HCT116 (cell line): ENCODE data around the gene SLC5A4. TPM values are rescaled to one million over a fixed set of nuclear protein-coding genes. Genes with fewer than 3 reads are reported as not detected.

ENCODE experiments used
- ATAC-seq: fragments of 200-7000 bp; cut with Tn5 transposase; 2 replicates; pipeline ENCODE4 v1.9.1; 2020; ENCODE audit warnings: mild to moderate bottlenecking, moderate library complexity
- BruUV-seq: library from RNA; stranded (reverse); fragments of 400-500 nt; replicated peaks from 2 replicates; lab custom pipeline; 2021; lab: Mats Ljungman, UMichigan
- CTCF ChIA-PET: fragments of 300-600 bp; sonication (Branson Sonifier 250); formaldehyde crosslinking; loops from one replicate; lab custom pipeline; 2021; ENCODE audit warnings: antibody characterized with exemption; lab: Charles Lee
- POLR2A ChIA-PET: fragments of 300-600, 350-600 bp; sonication (Branson Sonifier 250); formaldehyde crosslinking; loops from one replicate; lab custom pipeline; 2021; ENCODE audit warnings: antibody characterized with exemption; lab: Charles Lee
- RAD21 ChIA-PET, 2 experiments: fragments of 300-600 bp; sonication (Branson Sonifier 250); formaldehyde crosslinking; loops; one replicate each; lab custom pipeline; 2023; ENCODE audit warnings: low total read pairs in 2 of 2; ENCODE audit not compliant: uncharacterized antibody in 2 of 2, unreplicated experiment in 2 of 2, low non-redundant PET in 1 of 2; lab: Charles Lee
- DNase-seq: peaks from one replicate; pipeline ENCODE4 v3.0.0-alpha.2; 2010; ENCODE audit warnings: low read depth, low spot score
- H2AFZ ChIP-seq: fragments of 200-600 bp; shearing (Covaris generic), sonication (generic); 2 replicates; pipeline ENCODE4 v1.6.1; 2017; ENCODE audit warnings: low read depth, mixed run types, mixed read lengths, antibody characterized with exemption, low read length; ENCODE audit not compliant: poor library complexity, severe bottlenecking
- H3K27ac ChIP-seq: 2 replicates; pipeline ENCODE4 v1.5.1; 2012; ENCODE audit warnings: low read depth, low read length
- H3K27me3 ChIP-seq: fragments of 200-600 bp; sonication (generic); 2 replicates; pipeline ENCODE4 v1.6.1; 2016; ENCODE audit warnings: mixed run types, low read length, mixed read lengths; ENCODE audit not compliant: insufficient read depth
- H3K36me3 ChIP-seq, 2 experiments: fragments of 200-500 bp in 1 of 2; fragments of 200-600 bp in 1 of 2; sonication (Bioruptor generic) in 1 of 2; sonication (generic) in 1 of 2; 2 replicates each; pipeline versions ENCODE4 v1.5.1 to v1.6.1; 2014 to 2016; ENCODE audit warnings: low read length in 2 of 2, inconsistent platforms in 1 of 2, mixed read lengths in 1 of 2, mixed run types in 1 of 2; ENCODE audit not compliant: insufficient read depth in 2 of 2, control insufficient read depth in 1 of 2
- H3K4me1 ChIP-seq, 2 experiments: fragments of 200-600 bp in 1 of 2; sonication (generic) in 1 of 2; 2 replicates each; pipeline versions ENCODE4 v1.5.1 to v1.6.1; 2012 to 2017; ENCODE audit warnings: low read length in 2 of 2, inconsistent platforms in 1 of 2, mild to moderate bottlenecking in 1 of 2, mixed read lengths in 1 of 2, mixed run types in 1 of 2, moderate library complexity in 1 of 2; ENCODE audit not compliant: insufficient read depth in 2 of 2, control insufficient read depth in 1 of 2
- H3K4me2 ChIP-seq: fragments of 200-600 bp; sonication (generic); 2 replicates; pipeline ENCODE4 v1.6.1; 2017; ENCODE audit warnings: mixed run types, low read length, mixed read lengths
- H3K4me3 ChIP-seq, 2 experiments: fragments of 200-600 bp in 1 of 2; sonication (generic) in 1 of 2; replicated peaks in 1 of 2; 2 replicates each; pipeline ENCODE4 v1.5.1; 2011 to 2016; ENCODE audit warnings: low read length in 2 of 2, control low read depth in 1 of 2, low read depth in 1 of 2, mild to moderate bottlenecking in 1 of 2, mixed read lengths in 1 of 2, mixed run types in 1 of 2
- H3K79me2 ChIP-seq: fragments of 200-600 bp; sonication (generic); 2 replicates; pipeline ENCODE4 v1.6.1; 2017; ENCODE audit warnings: mild to moderate bottlenecking, mixed run types, low read length, moderate library complexity, mixed read lengths; ENCODE audit not compliant: insufficient read depth
- H3K9ac ChIP-seq: fragments of 200-600 bp; sonication (generic); 2 replicates; pipeline ENCODE4 v1.6.1; 2016; ENCODE audit warnings: low read length, mixed read lengths
- H3K9me2 ChIP-seq: fragments of 200-600 bp; sonication (generic), shearing (Covaris generic); 2 replicates; pipeline ENCODE4 v1.6.1; 2017; ENCODE audit warnings: mixed run types, mild to moderate bottlenecking, moderate library complexity; ENCODE audit not compliant: insufficient read depth
- H3K9me3 ChIP-seq, 2 experiments: fragments of 200-500 bp in 1 of 2; fragments of 200-600 bp in 1 of 2; sonication (Bioruptor generic) in 1 of 2; sonication (generic) in 1 of 2; 2 replicates each; pipeline ENCODE4 v1.6.1; 2014 to 2017; ENCODE audit warnings: low read length in 2 of 2, mixed read lengths in 2 of 2, inconsistent platforms in 1 of 2, low read depth in 1 of 2, mild to moderate bottlenecking in 1 of 2, mixed run types in 1 of 2, moderate library complexity in 1 of 2; ENCODE audit not compliant: control insufficient read depth in 1 of 2, insufficient read depth in 1 of 2
- H4K20me1 ChIP-seq: fragments of 200-600 bp; sonication (generic), shearing (Covaris generic); 2 replicates; pipeline ENCODE4 v1.6.1; 2017; ENCODE audit warnings: mixed run types, mild to moderate bottlenecking, moderate library complexity; ENCODE audit not compliant: insufficient read depth
- CBX3 ChIP-seq: IDR thresholded peaks from 2 replicates; pipeline ENCODE4 v1.6.1; 2012; ENCODE audit warnings: low read depth
- EGR1 ChIP-seq: IDR thresholded peaks from 2 replicates; pipeline ENCODE4 v1.6.1; 2012; ENCODE audit warnings: low read depth
- ELF1 ChIP-seq: IDR thresholded peaks from 2 replicates; pipeline ENCODE4 v1.6.1; 2012; ENCODE audit warnings: low read depth, borderline replicate concordance
- EZH2phosphoT487 ChIP-seq: fragments of 200-600 bp; IDR thresholded peaks from 2 replicates; pipeline ENCODE4 v1.6.1; 2018; ENCODE audit warnings: antibody characterized with exemption, borderline replicate concordance
- JUND ChIP-seq: IDR thresholded peaks from 2 replicates; pipeline ENCODE4 v1.6.1; 2012
- POLR2A ChIP-seq: IDR thresholded peaks from 2 replicates; pipeline ENCODE4 v1.7.0; 2011; ENCODE audit warnings: borderline replicate concordance; ENCODE audit not compliant: insufficient read depth, insufficient read length; ENCODE audit errors: extremely low read depth
- REST ChIP-seq: IDR thresholded peaks from 2 replicates; pipeline ENCODE4 v1.6.1; 2012; ENCODE audit warnings: low read depth
- SRF ChIP-seq: IDR thresholded peaks from 2 replicates; pipeline ENCODE4 v1.6.1; 2012; ENCODE audit warnings: low read depth
- YY1 ChIP-seq: IDR thresholded peaks from 2 replicates; pipeline ENCODE4 v1.6.1; 2011; ENCODE audit warnings: low read length, low read depth, moderate library complexity, mild to moderate bottlenecking; ENCODE audit not compliant: insufficient replicate concordance; ENCODE audit errors: extremely low read depth
- ZFX ChIP-seq: fragments of 450-650 bp; IDR thresholded peaks from 2 replicates; pipeline ENCODE4 v1.6.1; 2017
- ZNF274 ChIP-seq: fragments of 200-500 bp; sonication (Bioruptor generic); IDR thresholded peaks from 2 replicates; pipeline ENCODE4 v1.6.1; 2014; ENCODE audit warnings: mild to moderate bottlenecking, low read depth, low read length, inconsistent platforms
- intact Hi-C: fragments of 100-400 bp; cut with micrococcal nuclease; formaldehyde crosslinking; loops from 2 replicates; pipeline ENCODE4 v1.10.0; 2022
- total RNA-seq: library from RNA; stranded (reverse); gene quantifications from one replicate; pipeline ENCODE4 v1.2.1, GENCODE V29; 2021; ENCODE audit not compliant: unreplicated experiment

The SLC5A4 gene
- total RNA-seq, 1 experiment from 2014 or later: 0.22 TPM

- TF ChIP-seq EZH2phosphoT487 (no peak), ELF1 (no peak), ZFX (no peak)
Measured at GRCh38 chr22:32271389-32271788, 16.2 kb upstream of the SLC5A4 start (continued).

DNA sequence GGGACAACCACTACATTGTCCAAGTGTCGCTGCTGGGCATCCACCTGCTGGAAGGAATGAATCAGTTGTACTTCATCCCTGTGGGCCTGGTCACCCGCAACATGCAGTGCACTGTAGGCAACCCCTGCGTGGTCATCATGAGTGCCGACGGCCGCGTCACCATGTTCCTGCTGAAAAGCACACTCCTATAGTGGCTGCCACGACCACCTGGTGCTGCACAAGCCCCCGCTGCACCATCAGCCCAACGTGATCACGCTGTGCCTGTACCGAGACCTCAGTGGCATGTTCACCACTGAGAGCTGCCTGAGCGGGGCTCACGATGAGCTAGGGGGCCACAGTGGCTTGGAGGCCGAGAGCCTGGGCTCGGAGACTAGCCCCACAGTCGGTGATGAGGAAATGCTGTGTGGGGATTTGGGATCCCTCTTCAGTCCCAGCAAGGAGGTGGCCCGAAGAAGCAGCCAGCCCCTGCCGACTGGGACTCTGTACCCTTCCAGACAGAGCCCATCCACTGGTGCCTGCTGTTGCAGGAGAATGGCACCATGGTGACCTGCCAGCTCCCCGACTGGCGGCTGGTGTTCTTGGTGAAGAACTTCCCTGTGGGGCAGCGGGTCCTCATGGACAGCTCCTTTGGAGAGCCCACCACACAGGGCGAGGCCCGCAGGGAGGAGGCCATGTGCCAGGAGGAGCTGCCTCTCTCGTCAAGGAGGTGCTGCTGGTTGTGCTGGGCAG lies 15.7 kb upstream of the SLC5A4 start:
- DNase-seq (no peak), ATAC-seq (no peak)
- Histone ChIP-seq H3K27ac (no peak overlapping the region), H3K9ac (no peak overlapping the region), H3K27me3 (no peaks in the 10 kb centered on the region), H3K9me2 (no peaks in the 10 kb centered on the region), H2AFZ (no peak overlapping the region), H4K20me1 (no peaks in the 10 kb centered on the region), H3K4me3 (no peak overlapping the region), H3K79me2 (no peaks in the 10 kb centered on the region), H3K4me2 (no peak overlapping the region), H3K9me3 (no peaks in the 10 kb centered on the region), H3K4me1 (peaks cover 2 to 3% of the 10 kb centered on the region in 2 experiments; a peak in 2 of 4 replicates), H3K36me3 (no peaks in the 10 kb centered on the region; a peak in 1 of 4 replicates)
- intact Hi-C loops: no loop called here
- BruUV-seq: no TSS peak
- ChIA-PET CTCF (no interaction called here), RAD21 (no interaction called here), POLR2A (interaction anchor here (0.6 kb wide), 1 partner anchor 31 kb away, joined by 5 read pairs; no protein-coding TSS in a partner anchor)
- no peak for TF ChIP-seq JUND
- TF ChIP-seq EGR1: no peak
- no peak for TF ChIP-seq POLR2A
- no peak for TF ChIP-seq ELF1
- no peak for TF ChIP-seq YY1
- TF ChIP-seq CBX3: no peak
- no peak for TF ChIP-seq SRF
- TF ChIP-seq ZNF274: no peak
- no peak for TF ChIP-seq REST
